ENCODE results near the gene TFEC. TPM values are rescaled to one million over a fixed set of nuclear protein-coding genes. Genes with fewer than 3 reads are reported as not detected.

TFEC gene
- total RNA-seq, 1 donor from 2014 or later = 2.2 TPM

DNA sequence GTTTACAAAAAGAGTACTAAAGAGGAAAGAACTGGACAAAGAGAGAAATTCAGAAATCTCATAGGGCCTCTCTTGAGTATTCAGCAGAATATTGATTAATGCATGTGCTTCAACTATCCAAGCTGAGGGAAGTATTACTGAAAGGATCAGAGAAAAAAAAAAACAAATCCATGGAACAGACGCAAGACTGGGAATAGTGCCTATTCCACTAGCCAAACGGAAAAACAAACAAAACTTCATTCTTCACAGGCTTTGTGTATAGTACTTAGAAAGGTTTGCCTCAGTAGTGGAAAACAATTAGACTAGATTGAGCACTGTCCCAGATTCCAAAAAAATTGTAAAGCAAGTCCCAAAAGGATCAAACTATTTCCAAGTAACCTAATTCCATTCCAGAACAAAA, 106.2 kb downstream of the TFEC start:
- no peak for DNase-seq

- DNase-seq = no peak
Measured at GRCh38 chr7:115920367-115920766, 110.2 kb downstream of the TFEC start.

DNA sequence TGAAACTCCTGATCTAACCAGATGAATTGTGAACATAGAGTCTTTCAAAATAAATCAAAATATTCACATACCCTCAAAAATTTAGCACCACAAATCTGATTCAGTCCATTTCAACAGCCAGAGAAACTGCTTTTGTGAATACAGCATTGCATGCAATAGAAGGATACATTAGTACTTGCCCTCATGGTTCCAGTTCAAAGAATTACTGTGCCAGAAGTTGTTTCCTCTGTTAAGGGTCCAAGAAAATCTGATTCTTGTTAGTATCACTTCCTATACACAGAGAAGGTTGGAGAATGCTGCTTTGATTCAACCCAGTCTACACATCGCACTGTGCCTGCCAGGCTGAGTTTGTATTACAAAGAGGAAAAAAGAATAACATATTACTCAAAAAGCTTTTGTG, 115.6 kb downstream of the TFEC start:
- no peak for DNase-seq

DNA sequence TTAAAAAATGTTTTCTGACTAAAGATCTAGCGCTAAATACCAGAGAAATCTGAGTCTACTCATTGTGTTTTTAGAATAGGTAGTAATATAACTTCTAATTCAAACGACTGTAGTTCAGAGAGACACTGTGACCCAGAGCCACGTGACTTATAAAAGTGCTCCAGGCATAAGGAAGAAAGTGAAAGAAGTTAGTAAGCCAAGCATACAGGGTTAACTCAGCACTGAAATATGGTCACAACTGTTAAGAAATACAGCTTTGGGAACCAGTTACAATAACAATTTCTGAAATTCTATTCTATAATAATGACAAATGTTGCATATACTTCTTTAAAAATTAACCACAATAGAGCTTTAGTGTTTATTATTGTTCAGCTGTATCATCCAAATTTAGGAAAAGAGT, 119.1 kb downstream of the TFEC start:
- DNase-seq = no peak

GRCh38 chr7:115910541-115911164, 119.9 kb downstream of the TFEC start:
- DNase-seq = no peak

DNA sequence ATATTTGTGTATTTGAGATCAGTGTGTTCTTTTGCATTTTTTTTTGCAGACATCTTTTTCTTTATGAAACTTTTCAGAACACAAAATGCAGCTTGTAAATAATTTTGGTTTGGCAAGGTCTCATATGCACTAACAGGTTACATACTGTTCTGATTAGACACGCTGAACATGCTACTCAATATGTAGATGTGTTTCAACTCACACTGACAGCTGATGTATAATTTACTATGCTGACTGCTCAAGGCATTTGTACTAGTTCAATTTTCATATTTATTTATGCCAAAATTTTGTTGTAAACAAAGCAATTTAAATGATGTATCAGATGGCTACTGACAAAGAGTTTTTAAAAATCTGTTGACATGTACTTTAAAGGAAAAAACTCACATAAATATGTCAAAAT, 123.8 kb downstream of the TFEC start:
- DNase-seq = no peak

DNA sequence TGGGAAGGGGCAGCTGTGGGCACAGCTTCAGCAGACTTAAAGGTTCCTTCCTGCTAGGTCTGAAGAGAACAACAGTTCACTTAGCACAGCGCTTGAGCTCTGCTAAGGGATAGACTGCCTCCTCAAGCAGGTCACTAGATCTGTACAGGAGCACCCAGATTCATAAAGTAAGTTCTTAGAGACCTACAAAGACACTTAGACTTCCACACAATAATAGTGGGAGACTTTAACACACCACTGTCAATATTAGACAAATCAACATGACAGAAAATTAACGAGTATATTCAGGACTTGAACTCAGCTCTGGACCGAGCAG, 140.9 kb downstream of the TFEC start:
- no peak for DNase-seq

- no peak for DNase-seq
Measured at GRCh38 chr7:115888981-115889668, 141.4 kb downstream of the TFEC start.

GRCh38 chr7:115885550-115885949, 145.0 kb downstream of the TFEC start:
- DNase-seq = no peak

Other genes starting within 250 kb of the TFEC start
- gene TES, start 179.8 kb upstream of the TFEC start, total RNA-seq = 13.4 TPM

Data from occipital lobe (tissue), 2 donors.